GM12891 (cell line): ENCODE results near the gene ARHGAP24.

ENCODE experiments used
- POLR2A ChIP-seq: IDR thresholded peaks from 2 replicates; pipeline ENCODE4 v1.6.1; 2011; ENCODE audit warnings: low read depth, low read length, control low read depth
- POLR2AphosphoS5 ChIP-seq: IDR thresholded peaks from 2 replicates; pipeline ENCODE4 v1.6.1; 2011; ENCODE audit warnings: low read depth, low read length, control low read depth

- TF ChIP-seq POLR2A (no peak), POLR2AphosphoS5 (no peak)
These were observed 353.3 kb downstream of the ARHGAP24 start for GRCh38 chr4:85828027-85828890.
